Kidney epithelial cell (primary cell): ENCODE measurements around the gene GP2. TPM values are rescaled to one million over a fixed set of nuclear protein-coding genes. Genes with fewer than 3 reads are reported as not detected.

Experiments
- DNase-seq: peaks from one replicate; pipeline ENCODE4 v3.0.0-alpha.2; 2010; ENCODE audit warnings: low read depth
- H3K27me3 ChIP-seq: 2 replicates; pipeline ENCODE4 v1.6.0; 2011; ENCODE audit warnings: low read length; ENCODE audit not compliant: control insufficient read depth, insufficient read depth
- H3K36me3 ChIP-seq: 2 replicates; pipeline ENCODE4 v1.5.1; 2011; ENCODE audit warnings: low read length; ENCODE audit not compliant: control insufficient read depth, insufficient read depth
- H3K4me3 ChIP-seq: 2 replicates; pipeline ENCODE4 v1.5.1; 2011; ENCODE audit warnings: low read depth, mild to moderate bottlenecking, control low read depth, low read length
- CTCF ChIP-seq: IDR thresholded peaks from 2 replicates; pipeline ENCODE4 v1.5.1; 2011; ENCODE audit warnings: mild to moderate bottlenecking, moderate library complexity, low read length, control low read depth, inconsistent platforms; ENCODE audit not compliant: insufficient read depth, poor library complexity, severe bottlenecking
- total RNA-seq: library from RNA; depleted of rRNA; stranded (reverse); fragments of >200 nt; gene quantifications from 2 replicates; pipeline ENCODE4 v1.2.3, GENCODE V29; 2015

GP2 gene
- total RNA-seq, 1 donor from 2014 or later: not detected

GRCh38 chr16:20289571-20289970 is 37.7 kb downstream of the GP2 start:
- DNase-seq: no peak
- TF ChIP-seq CTCF: no peak
- no peaks in the 10 kb centered on the region for H3K36me3 ChIP-seq
- H3K4me3 ChIP-seq: no peak overlapping the region
- H3K27me3 ChIP-seq: no peaks in the 10 kb centered on the region

GRCh38 chr16:20285993-20286499 is 41.3 kb downstream of the GP2 start:
- DNase-seq: no peak
- TF ChIP-seq CTCF: no peak
- Histone ChIP-seq H3K4me3 (no peak overlapping the region), H3K27me3 (no peaks in the 10 kb centered on the region), H3K36me3 (no peaks in the 10 kb centered on the region)

- Histone ChIP-seq H3K27me3 (no peaks in the 10 kb centered on the region), H3K36me3 (no peaks in the 10 kb centered on the region), H3K4me3 (no peak overlapping the region)
- DNase-seq: no peak
- TF ChIP-seq CTCF: no peak
Observed at GRCh38 chr16:20280259-20280658, 47.1 kb downstream of the GP2 start.

- TF ChIP-seq CTCF: no peak
- no peak for DNase-seq
- H3K4me3 ChIP-seq: no peak overlapping the region
- H3K27me3 ChIP-seq: no peaks in the 10 kb centered on the region
- H3K36me3 ChIP-seq: no peaks in the 10 kb centered on the region
Observed at GRCh38 chr16:20271893-20272292, 55.4 kb downstream of the GP2 start.

- no peak for TF ChIP-seq CTCF
- no peak for DNase-seq
- H3K36me3 ChIP-seq: no peaks in the 10 kb centered on the region
- H3K4me3 ChIP-seq: no peak overlapping the region
- H3K27me3 ChIP-seq: no peaks in the 10 kb centered on the region
Observed at GRCh38 chr16:20268409-20268808, 58.9 kb downstream of the GP2 start.

GRCh38 chr16:20265019-20265418 is 62.3 kb downstream of the GP2 start:
- TF ChIP-seq CTCF: no peak
- DNase-seq: no peak
- H3K36me3 ChIP-seq: no peaks in the 10 kb centered on the region
- H3K4me3 ChIP-seq: no peak overlapping the region
- H3K27me3 ChIP-seq: no peaks in the 10 kb centered on the region
